GM21737 (cell line): ENCODE data around the gene ADAMTS15.
"Not testable (repeated sequence)": the region's sequence is repeated elsewhere in the genome, so short reads cannot be mapped to it uniquely, and the experiment has no call there.

Experiments
- ATAC-seq: cut with Tn5 transposase; IDR thresholded peaks from one replicate; pipeline ENCODE4 v1.9.1; 2021; ENCODE audit warnings: mild to moderate bottlenecking, moderate library complexity; ENCODE audit not compliant: unreplicated experiment

ADAMTS15 gene

GRCh38 chr11:130435671-130436070 is 12.8 kb upstream of the ADAMTS15 start:
- ATAC-seq: no peak

GRCh38 chr11:130436171-130436570 is 12.3 kb upstream of the ADAMTS15 start:
- no peak for ATAC-seq

- no peak for ATAC-seq
These were observed 10.6 kb upstream of the ADAMTS15 start for GRCh38 chr11:130437848-130438247.

GRCh38 chr11:130438401-130439159 is 9.9 kb upstream of the ADAMTS15 start:
- ATAC-seq: not testable (repeated sequence)

GRCh38 chr11:130439160-130439519 is 9.3 kb upstream of the ADAMTS15 start:
- no peak for ATAC-seq

GRCh38 chr11:130439876-130440275 is 8.6 kb upstream of the ADAMTS15 start:
- no peak for ATAC-seq

- ATAC-seq: no peak
These were observed 6.7 kb upstream of the ADAMTS15 start for GRCh38 chr11:130441719-130442118.

GRCh38 chr11:130442737-130443136 is 5.7 kb upstream of the ADAMTS15 start:
- no peak for ATAC-seq

GRCh38 chr11:130445788-130446187 is 2.7 kb upstream of the ADAMTS15 start:
- ATAC-seq: no peak

GRCh38 chr11:130448039-130448415 is 418 bp upstream of the ADAMTS15 start:
- no peak for ATAC-seq

GRCh38 chr11:130449310-130449990 is 1.0 kb downstream of the ADAMTS15 start:
- no peak for ATAC-seq

GRCh38 chr11:130449996-130450769 is 1.7 kb downstream of the ADAMTS15 start:
- no peak for ATAC-seq

GRCh38 chr11:130451231-130452019 is 3.0 kb downstream of the ADAMTS15 start:
- no peak for ATAC-seq

- ATAC-seq: no peak
These were observed 3.7 kb downstream of the ADAMTS15 start for GRCh38 chr11:130452176-130452575.

GRCh38 chr11:130452940-130453339 is 4.5 kb downstream of the ADAMTS15 start:
- ATAC-seq: no peak

GRCh38 chr11:130454491-130455252 is 6.2 kb downstream of the ADAMTS15 start:
- ATAC-seq: no peak

GRCh38 chr11:130455483-130456127 is 7.2 kb downstream of the ADAMTS15 start:
- ATAC-seq: no peak

- no peak for ATAC-seq
These were observed 7.8 kb downstream of the ADAMTS15 start for GRCh38 chr11:130456286-130456685.

GRCh38 chr11:130457623-130458409 is 9.4 kb downstream of the ADAMTS15 start:
- no peak for ATAC-seq
